Stimulated activated CD4-positive, alpha-beta T cell treated with anti-CD3 and anti-CD28 coated beads, TNF-alpha, amount 100 ng/mL, for 24 hours (primary cell): Measurements from ENCODE around the gene TBC1D24.
A peak's percentile ranks its signal among the peaks of the same experiment; 100 is the strongest.

Source experiments
- DNase-seq, 3 experiments: peaks; one replicate each; pipeline ENCODE4 v3.0.0-alpha.2; 2020; ENCODE audit warnings: low read depth in 3 of 3

Gene TBC1D24

GRCh38 chr16:2450535-2450934, 24.4 kb upstream of the TBC1D24 start:
- no peak for DNase-seq

GRCh38 chr16:2450975-2451381, 23.9 kb upstream of the TBC1D24 start:
- DNase-seq: no peak

- DNase-seq: no peak
Measured at GRCh38 chr16:2451851-2452320, 23.0 kb upstream of the TBC1D24 start.

DNA sequence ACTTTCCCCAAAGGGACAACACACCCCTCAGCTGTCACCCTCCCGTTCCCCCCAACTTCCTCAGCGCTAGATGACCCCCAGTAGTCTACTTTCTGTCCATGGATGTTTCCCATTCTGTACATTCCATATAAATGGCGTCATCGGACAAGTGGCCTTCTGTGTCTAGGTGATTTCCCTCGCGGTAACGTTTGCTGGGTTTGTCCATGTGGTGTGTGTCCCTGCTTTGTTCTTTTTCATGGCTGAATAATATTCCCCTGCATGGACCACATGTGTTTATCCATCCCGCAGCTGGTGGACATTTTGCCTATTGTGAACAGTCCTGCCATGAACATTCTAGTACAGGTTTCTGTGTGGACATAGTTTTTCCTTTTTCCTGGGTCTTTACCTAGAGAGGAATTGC, 22.3 kb upstream of the TBC1D24 start:
- DNase-seq: no peak

DNA sequence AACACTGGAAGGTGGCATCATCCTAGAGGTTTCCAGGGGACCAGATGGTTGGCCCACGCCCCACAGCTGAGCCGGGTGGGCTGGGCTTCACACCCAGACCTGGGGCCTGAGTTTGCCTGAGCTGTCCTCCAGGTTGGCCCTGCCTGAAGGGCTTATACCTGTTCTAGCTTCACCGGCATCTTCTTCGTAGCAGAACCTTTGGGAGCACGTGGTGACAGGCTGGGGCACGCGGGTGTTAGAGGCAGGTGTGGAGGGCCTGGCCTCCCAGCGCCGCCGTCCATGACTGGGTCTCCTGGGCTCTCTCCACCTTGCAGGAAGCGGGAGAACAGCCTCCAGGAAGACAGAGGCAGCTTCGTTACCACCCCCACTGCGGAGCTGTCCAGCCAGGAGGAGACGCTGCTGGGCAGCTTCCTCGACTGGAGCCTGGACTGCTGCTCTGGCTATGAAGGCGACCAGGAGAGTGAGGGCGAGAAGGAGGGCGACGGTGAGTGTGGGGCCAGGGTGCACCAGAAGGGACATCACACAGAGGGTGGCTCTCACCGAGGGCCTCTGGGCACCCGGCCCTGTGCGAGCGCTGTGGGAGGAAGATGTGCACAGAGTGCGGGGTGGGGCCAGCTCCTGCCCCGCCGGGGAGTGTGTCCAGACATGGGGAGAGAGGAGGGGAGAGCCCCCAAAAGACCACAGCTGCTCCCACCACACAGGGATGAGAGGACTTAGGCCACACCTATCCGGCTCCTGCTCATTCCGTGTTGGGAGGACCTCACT, 19.7 kb upstream of the TBC1D24 start:
- DNase-seq: no peak

GRCh38 chr16:2456551-2457153, 18.3 kb upstream of the TBC1D24 start:
- no peak for DNase-seq

DNA sequence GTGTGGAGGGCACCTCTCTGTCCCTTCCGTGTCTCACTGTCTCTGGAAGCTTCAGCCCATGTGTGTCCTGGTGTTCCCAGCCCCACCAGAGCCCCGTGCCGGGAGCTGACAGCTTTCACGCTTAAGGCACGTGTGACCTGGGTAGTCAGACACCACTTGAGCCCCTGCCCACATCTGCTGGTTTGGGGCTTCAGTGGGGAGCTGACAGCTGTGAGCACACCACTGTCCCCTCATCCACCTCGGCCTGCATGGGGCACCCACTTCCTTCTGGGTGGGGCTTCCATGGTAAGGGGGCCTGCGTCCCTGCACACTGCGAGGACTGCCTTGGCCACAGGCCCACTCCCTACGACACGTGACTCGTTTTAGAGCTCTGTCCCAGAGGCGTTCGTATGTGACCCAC, 17.7 kb upstream of the TBC1D24 start:
- no peak for DNase-seq

DNA sequence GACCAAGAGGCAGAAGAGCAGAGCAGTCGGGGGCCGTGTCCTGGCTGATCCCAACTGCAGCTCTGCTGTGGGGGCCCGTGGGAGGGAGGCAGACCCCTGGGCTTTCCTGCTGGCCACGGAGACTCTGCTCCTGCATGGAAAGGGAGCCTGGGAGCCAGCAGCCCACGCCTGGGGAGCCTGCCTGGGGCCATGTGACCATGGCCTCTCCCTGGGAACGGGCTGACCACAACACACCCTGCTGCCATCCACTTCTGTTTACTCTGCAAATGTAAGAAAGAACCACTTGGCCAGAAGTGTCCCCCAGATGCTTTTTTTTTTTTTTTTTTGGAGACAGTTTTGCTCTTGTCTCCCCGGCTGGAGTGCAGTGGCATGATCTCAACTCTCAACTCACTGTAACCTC, 17.0 kb upstream of the TBC1D24 start:
- DNase-seq: no peak

GRCh38 chr16:2458887-2459646, 15.9 kb upstream of the TBC1D24 start:
- DNase-seq: no peak

DNA sequence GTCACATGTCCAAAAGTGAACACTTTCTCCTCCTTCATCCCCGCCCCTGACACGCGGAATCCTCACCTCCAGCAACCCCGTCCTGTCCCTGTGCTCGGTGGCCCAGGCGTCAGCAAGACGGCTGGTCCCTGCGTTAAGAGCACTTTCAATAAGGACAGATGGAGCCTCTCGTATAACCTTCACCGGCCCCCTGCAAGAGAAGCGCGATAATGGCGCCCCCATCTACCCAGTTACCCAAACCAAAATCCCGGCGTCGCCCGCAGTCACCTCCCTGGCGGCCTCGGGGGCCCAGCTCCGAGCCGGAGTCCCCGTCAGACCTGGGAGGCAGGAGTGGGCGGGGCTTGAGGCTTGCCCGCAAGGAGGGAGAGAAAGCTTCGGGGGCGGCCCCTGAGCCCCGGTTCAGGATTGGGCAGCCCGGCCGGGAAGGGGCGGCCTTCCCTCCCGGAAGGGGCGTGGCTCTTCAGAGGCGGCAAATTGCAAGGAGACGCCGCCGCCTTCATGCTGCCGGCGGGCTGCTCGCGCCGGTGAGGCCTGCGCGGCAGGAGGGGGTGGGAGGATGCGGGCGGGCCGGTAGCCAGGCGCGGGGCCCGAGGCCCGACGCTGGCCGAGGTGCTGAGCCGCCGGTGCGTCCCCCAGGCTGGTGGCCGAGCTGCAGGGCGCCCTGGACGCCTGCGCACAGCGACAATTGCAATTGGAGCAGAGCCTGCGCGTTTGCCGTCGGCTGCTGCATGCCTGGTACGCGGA, 15.1 kb upstream of the TBC1D24 start, which contains the start of gene TEDC2:
TEDC2 (plus strand) TSS at position 463 of the 744 bp plus-strand sequence; CDS start at position 499, 36 bp downstream.
- DNase-seq: peak; percentile 93 to 99 (median 93)

GRCh38 chr16:2460391-2460713, 14.6 kb upstream of the TBC1D24 start:
- DNase-seq: no peak

- DNase-seq: no peak
Measured at GRCh38 chr16:2460916-2461315, 14.0 kb upstream of the TBC1D24 start.

DNA sequence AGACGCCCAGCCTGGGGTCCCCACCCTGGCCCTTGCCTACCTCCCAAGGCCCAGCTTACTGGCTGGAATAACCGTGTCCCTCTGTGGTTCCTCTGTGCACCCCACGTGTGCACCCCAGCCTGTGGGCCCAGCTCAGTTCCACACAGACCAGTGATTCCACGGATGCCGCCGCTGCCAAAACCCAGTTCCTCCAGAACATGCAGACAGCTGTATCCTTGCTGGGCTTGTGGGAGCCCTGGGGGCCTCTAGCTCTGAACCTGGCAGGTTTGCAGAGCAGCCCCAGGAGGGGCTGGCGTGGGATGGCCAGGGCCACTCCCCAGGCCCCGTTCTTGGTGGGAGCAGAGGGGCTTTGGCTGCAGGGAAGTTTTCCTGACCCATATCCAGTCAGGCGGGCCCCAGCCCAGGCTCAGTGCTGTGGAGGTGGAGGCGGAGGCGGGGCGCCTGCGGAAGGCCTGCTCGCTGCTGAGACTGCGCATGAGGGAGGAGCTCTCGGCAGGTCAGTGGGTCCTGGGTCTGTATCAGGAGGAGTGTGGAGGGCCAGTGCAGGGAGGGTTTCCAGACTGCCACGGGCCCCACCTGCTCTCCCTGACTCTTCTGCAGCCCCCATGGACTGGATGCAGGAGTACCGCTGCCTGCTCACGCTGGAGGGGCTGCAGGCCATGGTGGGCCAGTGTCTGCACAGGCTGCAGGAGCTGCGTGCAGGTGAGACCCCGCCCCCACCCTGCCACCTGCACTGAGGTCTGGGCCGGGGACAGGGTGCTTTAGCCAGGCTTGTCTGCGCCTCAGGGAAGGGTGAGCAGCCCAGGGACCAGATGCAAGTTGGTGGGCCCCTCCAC, 12.7 kb upstream of the TBC1D24 start:
- DNase-seq: no peak

DNA sequence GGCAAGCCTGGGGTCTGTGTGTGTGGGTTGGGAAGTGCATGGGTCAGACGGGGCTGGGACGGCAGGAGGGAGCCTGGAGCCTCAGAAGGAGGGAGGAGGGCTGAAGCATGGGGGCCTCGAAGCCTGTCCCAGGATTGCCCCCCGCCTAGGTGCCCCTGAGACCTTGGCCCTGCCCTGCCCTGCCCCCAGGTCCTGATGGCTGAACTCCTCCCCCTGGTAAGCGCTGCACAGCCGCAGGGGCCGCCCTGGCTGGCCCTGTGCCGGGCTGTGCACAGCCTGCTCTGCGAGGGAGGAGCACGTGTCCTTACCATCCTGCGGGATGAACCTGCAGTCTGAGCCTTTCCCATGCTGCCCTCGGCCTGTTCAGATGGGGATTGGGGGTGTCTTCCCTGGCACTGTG, 10.6 kb upstream of the TBC1D24 start:
- DNase-seq: no peak

- DNase-seq: no peak
Measured at GRCh38 chr16:2465653-2466415, 9.1 kb upstream of the TBC1D24 start.

DNA sequence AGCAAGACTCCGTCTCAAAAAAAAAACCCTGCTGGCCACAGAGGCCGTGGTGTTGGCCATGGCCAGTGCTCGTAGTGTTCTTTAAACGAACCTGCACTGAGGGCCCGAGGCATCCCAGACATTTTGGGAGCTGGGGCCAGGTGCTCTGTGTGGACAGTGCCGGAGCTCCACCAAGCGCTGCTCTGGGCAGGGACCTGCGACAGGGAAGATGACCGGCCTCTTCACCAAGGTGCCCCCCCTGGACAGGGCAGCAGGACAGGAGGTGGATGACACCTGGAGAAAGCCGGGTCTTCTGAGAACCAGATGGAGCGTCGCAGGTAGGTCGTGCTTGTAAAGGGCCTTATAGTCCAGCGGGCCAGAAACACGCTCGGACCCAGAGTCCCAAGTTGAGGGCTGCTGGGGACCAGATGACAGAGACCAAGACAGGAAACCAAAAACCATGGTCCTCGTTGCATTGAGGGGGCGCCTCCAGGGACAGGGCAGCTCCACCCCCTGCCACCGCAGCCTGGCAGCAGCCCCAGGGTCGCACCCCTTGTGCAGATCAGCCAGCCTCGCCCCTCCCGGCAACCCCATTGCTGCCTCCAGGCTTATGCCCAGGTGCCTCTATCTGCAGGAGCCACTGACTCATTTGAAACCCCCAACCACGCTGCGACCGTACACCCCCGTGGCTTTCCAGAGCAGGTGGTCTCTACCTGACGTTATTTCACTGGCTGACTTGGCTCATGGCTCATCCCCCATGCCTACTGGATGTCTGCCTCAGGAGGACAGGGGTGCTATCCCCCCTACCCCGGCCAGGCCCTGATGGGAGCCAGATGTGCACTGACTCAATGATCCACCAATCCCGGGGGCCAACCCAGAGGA, 8.0 kb upstream of the TBC1D24 start:
- no peak for DNase-seq

DNA sequence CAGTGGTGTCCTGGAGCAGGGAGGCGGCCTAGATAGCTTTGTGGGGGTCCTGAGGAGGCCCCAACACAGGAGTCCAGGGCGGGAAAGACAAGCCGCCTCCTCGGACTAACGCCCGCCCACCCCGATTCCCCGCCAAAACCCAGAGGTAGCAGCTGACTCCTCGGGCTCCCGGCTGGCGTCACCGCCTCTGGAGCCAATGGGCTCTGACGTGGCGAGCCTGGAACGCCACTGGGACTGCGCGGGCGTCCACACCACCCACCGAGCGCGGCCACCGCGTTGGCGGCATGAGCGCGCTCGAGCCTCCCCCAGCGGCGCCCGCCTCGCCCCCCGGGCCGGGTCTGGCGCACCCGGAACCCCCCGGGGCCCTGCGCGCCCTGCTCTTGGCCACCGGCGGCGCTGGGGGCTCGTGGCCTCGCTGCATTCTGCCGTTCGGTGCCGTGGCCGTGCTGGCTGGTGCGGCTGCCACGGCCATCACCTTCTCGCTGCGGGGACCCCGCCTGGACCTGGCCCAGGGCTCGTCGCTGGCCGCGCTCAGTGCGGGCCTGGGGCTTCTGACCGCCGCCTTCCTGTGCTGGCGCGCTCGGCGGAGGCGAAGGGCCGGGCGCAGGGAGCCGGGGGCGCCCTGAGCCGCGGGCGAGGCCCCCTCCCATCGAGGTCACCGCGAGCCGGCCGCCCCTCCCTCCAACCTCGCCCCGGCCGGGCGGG, 7.2 kb upstream of the TBC1D24 start:
- DNase-seq: peak in 1 of 3 experiments; percentile 45

DNA sequence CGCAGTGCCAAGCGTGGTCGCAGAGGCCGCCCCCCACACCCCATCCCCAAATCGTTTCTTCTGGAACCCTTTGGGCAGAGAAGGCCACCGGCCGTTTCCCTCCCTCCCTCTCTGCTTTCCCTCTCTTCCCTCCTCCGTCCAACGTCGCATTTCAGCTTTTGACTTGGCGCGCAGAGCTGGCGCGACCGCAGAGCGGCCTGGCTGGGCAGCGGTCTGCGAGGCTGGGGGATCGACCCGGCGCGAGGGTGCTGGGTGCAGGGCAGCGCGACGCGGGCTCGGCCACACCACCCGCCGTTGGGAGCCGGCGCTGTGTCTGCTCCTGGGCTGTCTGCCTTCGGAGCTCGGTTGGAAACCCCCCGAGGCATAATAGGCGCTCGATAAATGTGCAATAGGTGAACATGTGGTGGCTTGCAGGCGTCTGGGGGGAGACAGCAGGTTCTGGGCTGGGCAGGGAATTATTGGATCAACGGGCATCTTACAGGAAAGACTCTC, 6.6 kb upstream of the TBC1D24 start:
- no peak for DNase-seq
